HG03103 (cell line): ENCODE results near the gene NPAS1.
A peak's percentile ranks its signal among the peaks of the same experiment; 100 is the strongest.
"Not testable (repeated sequence)": the region's sequence is repeated elsewhere in the genome, so short reads cannot be mapped to it uniquely, and the experiment has no call there.

ENCODE experiments used
- ATAC-seq: cut with Tn5 transposase; IDR thresholded peaks from one replicate; pipeline ENCODE4 v1.9.1; 2021; ENCODE audit warnings: low read depth; ENCODE audit not compliant: unreplicated experiment

The NPAS1 gene

DNA sequence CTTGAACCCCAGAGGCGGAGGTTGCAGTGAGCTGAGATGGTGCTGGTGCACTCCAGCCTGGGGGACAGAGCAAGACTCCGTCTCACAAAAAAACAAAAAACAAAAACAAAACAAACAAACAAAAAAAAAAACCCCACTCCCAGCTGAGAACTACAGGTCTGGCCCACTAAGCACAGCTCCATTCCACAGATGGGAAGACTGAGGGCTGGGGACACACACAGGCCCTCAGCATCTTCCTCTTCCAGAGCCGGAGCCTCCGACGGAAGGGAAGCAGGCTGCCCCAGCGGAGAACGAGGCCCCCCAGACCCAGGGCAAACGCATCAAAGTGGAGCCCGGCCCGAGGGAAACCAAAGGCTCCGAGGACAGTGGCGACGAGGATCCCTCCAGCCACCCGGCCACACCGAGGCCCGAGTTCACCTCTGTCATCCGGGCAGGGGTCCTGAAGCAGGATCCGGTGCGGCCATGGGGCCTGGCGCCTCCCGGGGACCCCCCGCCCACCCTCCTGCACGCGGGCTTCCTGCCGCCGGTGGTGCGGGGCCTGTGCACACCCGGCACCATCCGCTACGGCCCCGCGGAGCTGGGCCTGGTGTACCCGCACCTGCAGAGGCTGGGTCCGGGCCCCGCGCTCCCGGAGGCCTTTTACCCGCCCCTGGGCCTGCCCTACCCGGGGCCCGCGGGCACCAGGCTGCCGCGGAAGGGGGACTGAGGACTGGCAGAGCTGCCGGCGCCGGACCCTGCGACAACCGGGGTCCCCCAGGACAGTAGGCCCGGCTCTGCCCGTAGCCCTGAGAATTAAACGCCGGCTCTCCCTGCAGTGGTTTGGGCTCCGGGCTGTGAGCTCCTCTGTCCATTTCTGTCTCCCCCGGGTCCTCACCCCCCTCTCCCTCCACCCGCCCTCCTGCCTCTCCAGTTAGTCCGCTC, 25.6 kb downstream of the NPAS1 start:
- ATAC-seq, result no peak

DNA sequence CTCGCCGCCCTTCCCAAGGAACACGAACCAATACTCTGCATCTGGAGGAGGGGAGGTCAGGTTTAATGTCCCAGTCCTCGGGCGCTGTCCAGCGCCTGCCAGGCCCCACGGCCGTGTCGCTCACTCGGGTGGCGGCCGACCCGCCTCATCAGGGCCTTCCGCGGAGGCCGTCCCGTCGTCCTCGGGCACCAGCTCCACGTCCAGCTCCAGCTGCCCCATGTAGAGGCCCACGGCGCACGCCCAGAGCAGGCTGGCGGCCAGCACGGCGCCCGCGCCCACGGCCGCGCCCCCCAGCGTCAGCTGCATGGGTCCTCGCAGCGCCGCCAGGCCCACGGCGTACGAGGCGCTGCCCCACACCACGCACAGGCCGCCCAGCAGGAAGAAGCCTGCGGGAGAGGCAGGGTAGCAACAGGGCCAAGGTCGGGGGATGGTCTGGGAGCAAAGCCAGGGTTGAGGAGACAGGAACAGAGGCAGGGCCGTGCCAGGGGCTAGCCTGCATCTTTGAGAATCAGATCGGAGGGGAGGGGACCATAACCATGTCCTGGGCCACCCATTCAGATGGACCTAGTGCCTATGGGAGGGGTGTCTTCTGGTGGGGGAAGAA, 26.3 kb downstream of the NPAS1 start:
- ATAC-seq, result no peak

DNA sequence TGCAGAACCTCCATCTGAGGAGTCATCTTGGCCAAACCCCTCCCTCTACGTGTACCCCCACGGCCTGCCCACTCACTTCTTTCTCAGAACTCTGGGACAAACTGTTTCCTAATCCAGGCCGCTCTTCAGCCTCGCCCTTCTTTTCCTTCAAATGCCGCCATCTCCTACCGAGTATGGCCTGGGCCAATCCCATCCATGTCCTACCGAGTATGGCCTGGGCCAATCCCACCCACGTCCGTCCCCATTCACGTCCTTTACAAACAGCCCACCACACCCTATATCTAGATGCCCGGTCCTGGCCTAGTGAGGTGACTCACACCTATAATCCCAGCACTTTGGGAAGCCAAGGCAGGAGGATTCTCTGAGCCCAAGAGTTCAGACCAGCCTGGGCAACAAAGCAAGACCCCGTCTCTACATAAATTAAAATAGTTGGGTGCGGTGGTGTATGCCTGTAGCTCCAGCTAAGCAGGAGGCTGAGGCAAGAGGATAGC, 27.7 kb downstream of the NPAS1 start:
- no peak for ATAC-seq

DNA sequence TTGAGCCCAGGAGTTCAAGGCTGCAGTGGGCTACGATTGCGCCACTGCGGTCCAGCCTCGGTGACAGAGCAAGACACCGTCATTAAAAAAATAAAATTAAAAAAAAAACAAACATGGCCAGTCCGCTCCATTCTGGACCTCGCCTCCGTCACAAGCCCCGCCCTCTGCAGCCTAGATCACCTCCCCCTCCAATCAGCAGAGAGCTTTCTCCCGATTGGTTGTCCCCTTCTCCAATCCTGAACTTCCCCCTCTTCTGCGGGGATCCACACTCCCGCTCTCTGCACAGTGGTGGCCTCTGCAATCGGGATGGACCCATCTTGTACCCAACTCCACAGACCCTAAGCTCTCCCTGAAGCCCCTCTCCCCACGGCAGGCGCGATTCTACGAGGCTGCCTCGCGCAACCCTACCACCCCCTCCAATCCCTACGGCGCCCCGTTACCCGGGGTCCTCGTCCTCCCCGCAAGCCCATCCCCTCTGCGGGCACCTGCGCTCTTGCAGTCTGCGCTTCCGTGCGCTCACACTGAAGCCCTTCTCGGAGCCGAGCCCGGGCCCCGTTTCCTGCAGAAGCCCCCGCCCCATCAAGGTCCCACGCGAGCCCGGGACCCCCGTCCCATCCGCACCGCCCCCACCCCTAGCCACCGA, 28.2 kb downstream of the NPAS1 start:
- ATAC-seq, result peak; percentile 35

DNA sequence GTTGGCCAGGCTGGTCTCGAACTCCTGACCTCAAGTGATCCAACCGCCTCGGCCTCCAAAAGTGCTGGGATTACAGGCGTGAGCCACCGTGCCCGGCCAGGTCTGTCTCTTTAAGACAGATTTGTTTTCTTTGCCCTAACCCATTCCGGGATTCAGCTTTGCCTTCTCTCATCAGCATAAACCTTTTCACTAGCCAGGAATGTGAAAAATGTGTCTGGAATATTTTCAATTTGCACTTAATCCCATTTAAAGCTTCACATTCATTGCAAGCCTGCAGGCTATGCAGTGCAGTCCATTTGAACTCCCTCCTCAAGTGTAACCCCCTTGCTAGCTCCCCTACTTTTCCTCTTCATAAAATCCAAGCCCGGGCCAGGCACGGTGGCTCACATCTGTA, 29.7 kb downstream of the NPAS1 start:
- no peak for ATAC-seq

DNA sequence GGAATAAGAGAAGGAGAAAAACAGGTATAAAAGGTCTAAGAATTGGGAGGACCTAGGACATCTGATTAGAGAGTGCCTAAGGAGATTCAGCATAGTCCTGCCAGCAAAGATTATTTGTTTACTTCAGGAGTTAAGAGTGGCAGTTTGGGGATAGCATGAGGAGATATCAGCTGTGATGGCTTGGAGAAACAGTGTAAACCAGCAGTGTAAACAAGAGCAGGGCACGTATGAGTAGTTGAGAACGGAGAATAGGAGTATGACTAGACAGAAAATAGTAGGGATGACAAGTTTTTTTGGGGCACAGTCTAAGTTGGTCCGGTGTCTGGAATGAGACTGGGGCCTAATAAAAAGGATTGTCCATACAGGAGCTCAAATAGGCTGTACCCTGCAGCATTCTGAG, 30.9 kb downstream of the NPAS1 start:
- ATAC-seq, result not testable (repeated sequence)

DNA sequence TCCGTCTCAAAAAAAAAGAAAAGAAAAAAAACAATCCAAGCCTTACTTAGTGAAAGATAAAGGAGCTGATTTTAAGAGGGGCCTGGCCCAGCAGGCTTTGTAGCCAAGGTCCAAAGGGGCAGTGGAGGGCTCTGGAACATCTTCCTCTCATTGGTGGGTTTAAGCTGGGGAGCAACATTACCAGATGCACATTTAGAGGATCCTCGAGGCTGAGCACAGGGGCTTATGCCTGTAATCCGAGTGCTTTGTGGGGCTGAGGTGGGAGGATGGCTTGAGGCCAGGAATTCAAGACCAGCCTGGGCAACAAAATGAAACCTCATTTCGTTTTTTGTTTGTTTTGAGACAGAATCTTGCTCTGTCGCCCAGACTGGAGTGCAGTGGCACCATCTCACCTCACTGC, 36.8 kb downstream of the NPAS1 start:
- no peak for ATAC-seq

DNA sequence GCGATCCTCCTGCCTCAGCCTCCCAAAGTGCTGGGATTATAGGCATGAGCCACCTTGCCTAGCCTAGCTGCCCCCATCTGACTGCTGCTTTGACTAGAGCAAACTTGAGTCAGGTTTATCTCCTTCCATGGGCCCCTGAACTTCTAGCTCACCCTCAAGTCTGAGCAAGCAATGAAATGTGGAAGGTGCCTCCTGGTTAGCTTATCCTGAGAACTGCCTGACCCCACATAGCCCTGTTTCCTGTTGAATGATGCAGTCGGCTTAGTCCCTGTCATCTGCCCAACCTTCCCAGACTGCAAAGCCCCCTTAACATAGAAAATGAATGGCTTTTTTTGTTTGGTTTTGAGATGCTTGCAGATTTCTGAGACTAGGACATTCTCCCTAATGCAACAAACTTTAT, 37.7 kb downstream of the NPAS1 start:
- no peak for ATAC-seq

DNA sequence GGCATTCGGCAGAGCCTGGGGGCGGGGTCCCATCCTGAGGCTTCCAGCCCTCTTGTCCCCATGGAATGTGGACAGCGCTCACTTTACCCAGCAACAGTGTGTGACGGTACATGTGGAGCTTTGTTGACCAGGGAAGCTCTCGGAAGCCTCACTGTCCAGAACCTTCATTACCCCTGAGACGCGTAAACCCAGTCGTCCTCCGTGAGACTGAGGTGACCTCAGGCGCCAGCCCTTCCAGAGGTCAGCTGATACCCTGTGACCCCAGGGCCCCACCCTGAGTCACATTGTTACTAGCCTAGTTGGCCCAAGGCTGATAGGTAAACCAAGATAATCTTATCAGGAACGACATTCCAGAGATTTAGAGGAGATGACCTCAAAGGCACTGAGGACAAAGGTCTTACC, 39.0 kb downstream of the NPAS1 start:
- no peak for ATAC-seq

DNA sequence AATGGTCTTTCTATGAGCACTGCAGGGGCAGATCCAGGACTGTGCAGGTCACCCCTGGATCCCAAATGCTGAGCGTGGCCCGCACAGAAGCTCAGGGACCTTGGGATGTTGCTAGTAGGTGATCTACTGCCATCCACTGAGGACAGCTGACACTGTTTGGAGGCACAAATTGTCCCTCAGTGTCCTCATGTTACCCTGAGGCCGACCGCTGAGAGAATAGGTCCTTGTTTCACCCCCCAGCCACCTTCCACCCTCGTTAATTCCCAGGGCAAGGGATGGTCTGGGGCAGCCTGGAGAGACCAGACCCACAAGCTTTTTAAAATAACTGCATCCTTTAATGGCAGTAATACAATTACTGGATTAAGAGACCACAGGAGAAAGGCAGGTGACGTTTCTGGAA, 44.2 kb downstream of the NPAS1 start:
- no peak for ATAC-seq

DNA sequence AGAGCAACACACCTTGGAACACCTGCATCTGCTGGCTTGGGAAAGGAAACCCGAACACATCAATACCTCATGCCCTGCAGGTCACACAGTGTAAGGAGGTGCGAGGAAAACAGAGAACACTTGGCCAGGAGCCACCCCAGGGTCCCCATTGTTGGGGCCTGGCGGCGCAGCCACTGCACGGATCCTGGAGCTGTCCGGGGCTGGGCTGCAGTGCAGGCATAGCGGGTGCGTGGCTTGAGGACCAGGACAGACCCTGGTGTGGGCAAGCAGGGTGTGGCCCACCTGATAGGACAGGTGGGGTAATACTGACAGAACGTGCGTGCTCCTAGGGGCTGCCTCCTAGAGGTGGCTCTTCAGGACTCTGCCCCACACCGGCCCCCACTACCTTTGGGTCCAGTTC, 45.6 kb downstream of the NPAS1 start:
- no peak for ATAC-seq

DNA sequence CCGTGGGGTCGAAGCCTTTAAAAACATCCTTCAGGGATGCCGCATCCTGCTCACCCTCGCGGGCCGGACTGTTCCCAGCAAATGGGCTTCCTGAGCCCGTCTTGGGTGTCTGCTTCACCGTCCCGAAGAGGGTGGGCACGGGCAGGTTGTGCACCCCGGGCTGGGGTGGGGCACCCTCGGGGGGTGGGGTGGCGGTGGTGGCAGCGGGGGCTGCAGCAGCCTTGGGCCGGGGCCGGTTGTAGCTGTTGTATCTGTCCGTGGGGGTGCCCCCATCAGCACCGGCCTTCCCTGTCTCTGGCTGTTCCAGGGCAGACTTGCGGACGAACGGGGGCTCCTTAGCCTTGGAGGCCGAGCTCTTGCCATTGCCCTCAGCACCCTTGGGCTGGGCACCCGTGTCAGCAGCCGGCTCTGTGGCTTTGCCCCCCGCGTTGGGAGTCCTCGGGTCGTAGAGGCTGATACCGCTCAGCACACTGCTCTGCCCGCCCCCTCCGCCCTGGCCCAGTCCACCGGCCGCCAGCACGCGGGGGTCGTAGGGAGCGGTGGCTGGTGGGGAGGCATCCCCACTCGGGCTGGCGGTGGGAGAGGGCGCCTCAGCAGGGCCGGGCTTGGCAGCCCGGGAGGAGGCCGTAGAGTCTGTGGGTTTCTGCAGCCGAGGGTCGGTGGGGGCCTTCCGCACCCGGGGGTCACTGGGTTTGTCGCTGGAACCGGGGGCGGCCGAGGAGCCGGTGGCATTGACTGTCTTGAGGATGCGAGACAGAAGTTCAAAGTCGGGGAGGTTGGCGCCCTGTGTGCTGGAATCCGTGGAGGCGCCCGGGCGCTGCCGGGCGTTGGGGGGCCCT, 47.0 kb downstream of the NPAS1 start:
- ATAC-seq, result no peak

DNA sequence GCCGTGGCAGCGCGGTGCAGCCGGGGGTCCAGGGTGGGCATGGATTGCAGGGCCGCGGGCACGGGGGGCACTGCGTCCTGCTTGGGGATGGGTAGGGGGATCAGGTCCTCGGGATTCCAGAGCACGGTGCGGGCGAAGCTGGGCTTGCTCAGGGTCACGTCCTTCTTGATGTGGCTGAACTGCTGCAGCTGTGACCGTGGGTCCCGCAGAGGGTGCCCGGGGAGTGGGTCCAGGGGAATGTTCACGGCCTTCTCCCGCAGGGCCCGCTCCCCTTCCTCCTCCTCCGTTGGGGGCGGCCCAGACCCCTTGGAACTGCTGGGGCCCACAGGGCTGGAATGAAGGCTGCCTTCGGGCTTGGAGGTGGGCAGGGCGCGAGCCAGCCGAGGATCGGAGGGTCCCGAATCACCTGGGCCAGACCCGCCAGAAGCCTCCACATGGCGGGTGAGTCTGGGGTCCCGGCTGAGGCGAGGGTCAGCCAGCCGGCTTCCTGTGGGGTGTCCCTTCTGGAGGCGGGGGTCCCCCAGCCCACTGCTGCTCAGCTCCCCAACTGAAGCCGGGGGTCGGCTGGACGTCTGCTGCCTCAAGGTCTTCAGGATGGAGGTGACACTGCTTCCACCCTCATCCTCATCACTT, 47.7 kb downstream of the NPAS1 start:
- no peak for ATAC-seq

DNA sequence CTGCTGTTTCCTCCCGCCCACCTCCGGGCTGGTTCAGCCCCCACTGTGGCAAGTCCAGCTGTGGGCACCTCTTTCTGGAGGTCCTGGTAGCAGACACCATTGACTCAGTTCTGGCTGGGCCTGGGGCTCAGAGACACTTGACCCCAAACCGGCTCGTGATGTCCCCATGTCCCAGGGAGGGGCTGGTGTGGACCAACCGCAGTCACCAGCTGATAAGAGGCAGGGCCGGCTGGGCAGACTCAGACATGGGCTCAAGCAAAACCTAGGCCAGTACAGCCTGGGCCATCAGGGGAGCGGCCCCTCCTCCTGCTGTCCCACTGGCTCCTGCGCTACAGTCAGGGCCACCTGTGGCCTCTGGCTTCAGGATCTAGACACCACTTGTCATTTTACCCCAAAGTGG, 48.6 kb downstream of the NPAS1 start:
- ATAC-seq, result no peak

DNA sequence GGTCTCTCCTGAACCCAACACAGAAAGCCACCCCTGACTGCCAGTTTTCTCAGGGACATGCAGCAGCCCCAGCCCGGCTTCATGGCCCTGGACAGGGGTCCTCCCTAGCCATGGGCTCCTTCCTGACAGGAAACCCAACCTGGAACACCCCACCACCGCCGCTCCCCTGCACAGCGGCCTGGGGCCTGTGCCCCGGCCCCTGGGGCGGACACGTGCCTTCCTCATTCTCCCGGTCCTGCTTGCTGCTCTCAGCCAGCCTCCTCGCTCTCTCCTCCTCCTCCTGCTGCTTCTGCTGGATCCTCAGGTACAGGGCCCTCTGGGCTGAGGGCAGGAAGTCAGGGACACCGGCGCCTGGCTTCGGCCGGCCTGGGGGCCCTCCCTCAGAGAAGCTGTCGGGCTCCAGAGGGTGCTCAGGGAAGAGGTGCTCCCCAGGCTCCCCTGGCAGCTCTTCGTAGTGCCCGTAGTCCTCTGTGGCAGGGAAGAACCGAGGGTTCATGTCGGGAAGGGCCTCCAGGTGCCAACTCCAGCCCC, 49.3 kb downstream of the NPAS1 start:
- ATAC-seq, result no peak

DNA sequence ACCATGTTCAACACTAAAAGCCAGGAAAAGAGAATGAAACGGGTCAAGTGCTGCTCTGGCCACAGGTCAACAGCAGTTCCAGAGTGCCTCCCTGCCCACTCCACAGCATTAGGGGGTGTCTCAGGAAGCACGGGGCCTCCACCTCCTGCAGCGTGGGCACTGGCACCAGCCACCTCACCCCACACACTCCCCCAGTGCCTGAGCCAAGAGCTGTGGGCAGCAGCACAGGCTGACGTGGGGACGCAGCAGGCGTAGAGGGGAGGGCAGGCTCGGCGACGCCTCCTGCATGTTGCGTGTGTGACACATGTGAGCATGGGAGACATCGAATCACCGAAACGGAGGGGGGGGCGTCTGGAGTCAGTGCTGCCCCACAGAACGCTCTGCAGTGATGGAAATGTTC, 50.2 kb downstream of the NPAS1 start:
- no peak for ATAC-seq

DNA sequence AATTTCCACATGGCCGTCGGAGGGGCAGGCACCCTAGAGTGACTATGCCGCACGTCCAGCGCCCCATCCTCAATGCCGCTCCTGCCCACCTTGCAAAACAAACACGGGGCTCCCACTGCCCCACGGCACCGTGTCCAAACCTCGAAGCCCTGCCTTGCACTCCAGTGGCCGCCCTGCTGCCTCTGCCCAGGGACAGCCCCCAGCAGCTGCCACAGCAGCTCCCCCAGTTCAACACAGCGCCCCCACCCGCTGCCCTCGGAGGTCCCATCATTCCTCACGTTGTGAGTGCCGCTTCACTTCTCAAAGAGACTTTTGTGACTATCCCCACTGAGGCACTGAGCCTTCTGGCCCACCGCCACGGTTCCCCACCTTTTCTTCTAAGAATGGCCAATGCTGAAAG, 51.1 kb downstream of the NPAS1 start:
- ATAC-seq, result no peak

DNA sequence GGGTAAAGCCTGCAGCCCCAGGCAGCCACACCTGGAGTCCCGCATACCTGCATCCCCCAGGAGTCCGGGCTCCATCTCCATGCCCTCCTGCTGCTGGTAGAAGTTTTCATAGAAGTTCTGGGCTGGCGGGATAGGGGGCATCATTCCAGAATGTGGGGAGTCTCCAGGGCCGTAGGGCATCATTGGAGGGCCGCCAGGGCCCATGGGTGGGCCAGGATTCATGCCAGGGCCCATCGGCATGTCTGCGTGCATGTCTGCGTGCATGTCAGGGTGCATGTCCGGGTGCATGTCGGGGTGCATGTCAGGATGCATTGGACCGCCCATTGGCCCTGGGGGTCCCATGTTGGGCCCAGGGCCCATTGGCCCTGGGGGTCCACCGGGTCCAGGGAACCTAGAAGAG, 52.1 kb downstream of the NPAS1 start:
- no peak for ATAC-seq

DNA sequence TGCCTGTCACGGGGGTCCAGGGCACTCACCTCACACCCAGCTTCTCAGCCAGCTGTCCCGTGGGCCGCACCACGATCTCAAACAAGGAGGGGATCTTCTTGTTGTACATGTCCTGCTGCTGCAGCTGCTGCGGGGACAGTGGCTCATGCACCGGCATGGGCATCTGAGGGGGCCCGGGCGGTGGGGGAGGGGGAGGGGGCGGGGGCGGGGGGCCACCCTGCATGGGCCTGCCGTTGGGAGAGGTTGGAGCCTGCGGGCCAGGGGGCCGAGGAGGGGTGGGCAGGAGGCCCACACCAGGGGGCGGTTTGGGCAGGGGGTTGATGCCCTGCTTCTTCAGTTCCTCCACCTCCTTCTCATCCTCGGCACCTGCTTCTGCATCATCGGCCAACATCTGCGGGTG, 52.7 kb downstream of the NPAS1 start:
- ATAC-seq, result no peak

DNA sequence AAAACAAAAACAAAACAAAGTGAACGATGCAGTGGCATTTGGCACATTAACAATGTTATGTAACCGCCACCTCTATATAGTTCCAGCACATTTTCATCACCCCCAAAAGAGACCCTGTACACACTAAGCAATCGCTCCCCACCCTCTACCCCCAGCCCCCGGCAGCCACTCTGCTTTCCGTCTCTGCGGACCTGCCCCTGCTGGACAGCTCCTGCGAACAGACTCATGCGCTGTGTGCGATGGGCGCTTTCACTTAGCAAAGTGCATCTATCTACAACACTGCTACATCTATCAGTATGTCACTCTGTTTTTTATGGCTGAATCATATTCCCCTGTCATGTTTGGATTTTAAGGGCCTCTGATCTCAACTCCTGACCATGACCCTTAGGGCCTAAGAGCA, 53.9 kb downstream of the NPAS1 start:
- no peak for ATAC-seq
